ENCODE measurements around the gene PGAP2. TPM values are rescaled to one million over a fixed set of nuclear protein-coding genes. Genes with fewer than 3 reads are reported as not detected.

PGAP2 gene
- total and polyA plus RNA-seq, 2 of the 13 experiments (the other 11 are each of a cell fraction or from before 2014, with no cell fraction given), result 21.5 to 47.8 TPM

- TF ChIP-seq ZNF740 (CRISPR knock-in tag; IDR thresholded peaks at IDR 0.05), result peak; percentile 67; the same call in 1 of the 2 replicates
- TF ChIP-seq ZNF788 (CRISPR knock-in tag; IDR thresholded peaks at IDR 0.05; ENCODE audit: borderline replicate concordance), result peak; percentile 73; the same call in 1 of the 2 replicates
- no peak for TF ChIP-seq KIAA2018 (CRISPR knock-in tag; IDR thresholded peaks at IDR 0.05; ENCODE audit: borderline replicate concordance)
- TF ChIP-seq ZNF644 (CRISPR knock-in tag; IDR thresholded peaks at IDR 0.05; ENCODE audit: low read depth), result 0 out of 2 replicates have a peak, but pooled peaks have one; percentile 21
- TF ChIP-seq KLF12 (CRISPR knock-in tag; IDR thresholded peaks at IDR 0.05; ENCODE audit: borderline replicate concordance), result peak; percentile 64; the same call in 1 of the 2 replicates
- TF ChIP-seq ELF3 (CRISPR knock-in tag; IDR thresholded peaks at IDR 0.05), result 0 out of 2 replicates have a peak, but pooled peaks have one; percentile 29
- TF ChIP-seq SOX5 (CRISPR knock-in tag; IDR thresholded peaks at IDR 0.05; ENCODE audit: borderline replicate concordance), result no peak; the same call in 1 of the 2 replicates
- peak; percentile 8; the same call in 1 of the 2 replicates for TF ChIP-seq ETV5 (CRISPR knock-in tag; IDR thresholded peaks at IDR 0.05; ENCODE audit: borderline replicate concordance)
- TF ChIP-seq SMARCE1 (IDR thresholded peaks at IDR 0.05; ENCODE audit: borderline replicate concordance), result no peak
- peak; percentile 91 for TF ChIP-seq CTCF (CRISPR knock-in tag; IDR thresholded peaks at IDR 0.05)
- peak; percentile 88 for TF ChIP-seq ZNF800 (CRISPR knock-in tag; IDR thresholded peaks at IDR 0.05)
- no peak for TF ChIP-seq ARID3A (IDR thresholded peaks at IDR 0.05; ENCODE audit: low read depth, low read length)
These were observed 33.3 kb downstream of the PGAP2 start (continued) for GRCh38 chr11:3841426-3842350.

Measured in HepG2 (cell line).